ENCODE data around the gene PPARG. TPM values are rescaled to one million over a fixed set of nuclear protein-coding genes. Genes with fewer than 3 reads are reported as not detected.

PPARG gene
- total RNA-seq = 14.7 and 31.4 TPM in 2 replicates

- TF ChIP-seq CTCF (conservative IDR thresholded peaks at IDR 0.05; ENCODE audit: low read depth, low read length) = no peak
- DNase-seq (ENCODE audit: low read depth) = no peak
These were observed at the start of gene PPARG for GRCh38 chr3:12288182-12289129. TSS of gene PPARG (plus strand) at chr3:12289070. CDS start at chr3:12379712, 90,642 bp downstream.

GRCh38 chr3:12239301-12239700 lies 49.6 kb upstream of the PPARG start:
- no peak for TF ChIP-seq CTCF (conservative IDR thresholded peaks at IDR 0.05; ENCODE audit: low read depth, low read length)
- DNase-seq (ENCODE audit: low read depth) = no peak
- H3K4me3 ChIP-seq (ENCODE audit: low read depth, low read length) = no peak overlapping the region

More at GRCh38 chr3:12288182-12289129, at the start of gene PPARG:
- H3K4me3 ChIP-seq (ENCODE audit: low read depth, low read length) = peak within 1 kb of the TSS; percentile 72

GRCh38 chr3:12242772-12243171 lies 46.1 kb upstream of the PPARG start:
- no peak for TF ChIP-seq CTCF (conservative IDR thresholded peaks at IDR 0.05; ENCODE audit: low read depth, low read length)
- DNase-seq (ENCODE audit: low read depth) = no peak
- H3K4me3 ChIP-seq (ENCODE audit: low read depth, low read length) = no peak overlapping the region

GRCh38 chr3:12246497-12247163 lies 42.2 kb upstream of the PPARG start:
- no peak for DNase-seq (ENCODE audit: low read depth)
- H3K4me3 ChIP-seq (ENCODE audit: low read depth, low read length) = no peak overlapping the region
- no peak for TF ChIP-seq CTCF (conservative IDR thresholded peaks at IDR 0.05; ENCODE audit: low read depth, low read length)

- DNase-seq (ENCODE audit: low read depth) = no peak
- TF ChIP-seq CTCF (conservative IDR thresholded peaks at IDR 0.05; ENCODE audit: low read depth, low read length) = no peak
- H3K4me3 ChIP-seq (ENCODE audit: low read depth, low read length) = no peak overlapping the region
These were observed 41.5 kb upstream of the PPARG start for GRCh38 chr3:12247411-12247810.

GRCh38 chr3:12249519-12249918 lies 39.4 kb upstream of the PPARG start:
- no peak for DNase-seq (ENCODE audit: low read depth)
- H3K4me3 ChIP-seq (ENCODE audit: low read depth, low read length) = no peak overlapping the region
- TF ChIP-seq CTCF (conservative IDR thresholded peaks at IDR 0.05; ENCODE audit: low read depth, low read length) = no peak

Data from epithelial cell of proximal tubule (primary cell).